CD4-positive, alpha-beta T cell treated with Interleukin-12 subunit alpha and Interleukin-12 subunit beta, for 1 hour (primary cell): ENCODE results near the gene OR56A1.
"Not testable (repeated sequence)": the region's sequence is repeated elsewhere in the genome, so short reads cannot be mapped to it uniquely, and the experiment has no call there.

Source experiments
- DNase-seq: peaks from one replicate; pipeline ENCODE4 v3.0.0-alpha.2; 2020

Gene OR56A1

GRCh38 chr11:6030708-6031405 lies at the start of gene OR56A1:
TSS of gene OR56A1 (minus strand) at chr11:6030758. CDS start at chr11:6027692, 3,066 bp downstream.
- no peak for DNase-seq

DNA sequence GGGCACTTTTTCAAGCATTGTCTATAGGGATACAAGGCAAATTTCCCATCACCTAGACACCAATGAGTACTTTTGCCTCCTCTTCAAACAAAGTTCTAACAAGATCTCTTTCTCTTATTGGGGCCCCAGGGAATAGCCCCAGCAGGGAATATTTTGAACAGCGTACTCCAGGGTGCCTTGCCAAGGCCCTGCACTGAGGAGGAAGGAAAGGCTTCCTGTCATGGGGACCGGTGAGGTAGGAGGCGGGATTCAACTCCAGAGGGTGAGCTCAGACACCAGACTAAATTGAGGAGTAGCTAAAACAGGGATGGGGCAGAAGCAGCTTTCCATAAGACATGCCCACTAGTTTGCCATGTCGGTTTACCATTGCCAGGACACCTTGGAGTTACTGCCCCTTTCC lies 48.9 kb upstream of the OR56A1 start:
- DNase-seq = no peak

- DNase-seq = no peak
These were observed 47.2 kb upstream of the OR56A1 start for GRCh38 chr11:6077723-6078122.

DNA sequence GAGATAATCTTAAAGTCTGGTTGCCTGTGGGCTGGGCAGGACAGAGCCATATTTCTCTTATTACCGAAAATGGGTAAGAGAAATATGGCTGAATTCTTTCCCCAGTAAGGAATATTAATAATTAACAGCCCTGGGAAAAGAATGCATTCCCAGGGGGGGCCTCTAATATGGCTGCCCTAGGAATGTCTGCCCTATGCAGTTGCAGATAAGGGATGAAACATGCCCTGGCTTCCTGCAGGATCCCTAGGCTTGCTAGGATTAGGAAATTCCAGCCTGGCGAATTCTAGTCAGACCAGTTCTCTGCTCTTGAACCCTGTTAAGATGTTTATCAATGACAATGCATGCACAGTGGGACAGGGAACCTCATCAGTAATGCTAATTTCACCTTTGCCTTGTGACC lies 45.9 kb upstream of the OR56A1 start:
- DNase-seq = not testable (repeated sequence)

GRCh38 chr11:6067502-6067901 lies 36.9 kb upstream of the OR56A1 start:
- no peak for DNase-seq

DNA sequence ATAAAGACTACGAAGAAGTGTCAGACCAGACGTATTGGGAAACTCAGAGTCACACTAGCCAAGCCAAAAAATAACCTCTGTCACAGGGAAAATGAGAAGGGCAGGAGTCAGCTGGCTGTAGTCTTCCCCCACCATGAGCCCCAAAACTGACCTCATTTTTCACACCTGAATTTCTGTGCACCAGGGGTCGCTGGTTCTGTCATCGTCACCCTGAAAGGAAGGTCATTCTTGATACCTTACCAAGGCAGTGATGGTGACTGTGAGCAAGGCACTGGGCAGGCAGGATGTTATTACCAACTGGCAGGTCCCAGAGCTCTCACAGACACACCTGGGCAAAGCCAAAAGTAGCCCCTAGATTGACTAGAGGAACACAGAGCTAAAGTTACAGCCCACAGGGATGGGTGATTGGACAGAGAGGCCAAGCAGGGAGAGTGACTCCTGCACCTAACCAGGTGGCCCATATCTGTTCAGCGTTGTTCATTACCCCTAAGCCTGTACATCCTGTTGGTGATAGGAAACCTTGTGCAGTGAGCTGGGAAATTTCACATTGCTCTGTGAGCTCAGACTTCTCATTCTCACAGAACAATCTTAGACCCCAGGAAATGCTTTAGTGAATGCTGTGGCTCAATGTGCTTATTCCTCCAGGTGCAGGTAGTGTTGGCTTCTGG lies 32.3 kb upstream of the OR56A1 start:
- no peak for DNase-seq

- no peak for DNase-seq
These were observed 30.9 kb upstream of the OR56A1 start for GRCh38 chr11:6061475-6061874.

- DNase-seq = no peak
These were observed 26.9 kb upstream of the OR56A1 start for GRCh38 chr11:6057452-6057851.

GRCh38 chr11:6055569-6055968 lies 25.0 kb upstream of the OR56A1 start:
- no peak for DNase-seq

DNA sequence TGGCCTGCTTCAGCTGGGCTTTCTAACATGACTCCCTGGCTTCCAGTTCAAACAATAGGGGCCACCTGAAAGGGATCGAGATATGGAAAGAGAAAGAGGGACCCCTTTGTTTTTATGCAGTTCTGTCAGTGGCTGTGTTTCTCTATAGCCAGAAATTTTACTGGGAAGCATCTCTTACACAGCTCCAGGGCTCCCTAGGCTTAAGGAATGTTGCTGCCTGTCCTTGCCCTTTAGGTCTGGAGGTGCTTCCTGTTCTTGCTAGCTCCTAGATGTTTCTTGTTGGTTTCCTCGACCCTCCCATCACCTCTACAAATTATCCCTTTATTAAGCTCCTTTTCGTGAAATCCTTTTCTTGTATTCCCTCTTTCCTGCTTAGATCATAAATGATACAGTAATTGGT lies 21.8 kb upstream of the OR56A1 start:
- DNase-seq = no peak

- no peak for DNase-seq
These were observed 10.3 kb upstream of the OR56A1 start for GRCh38 chr11:6040874-6041273.

DNA sequence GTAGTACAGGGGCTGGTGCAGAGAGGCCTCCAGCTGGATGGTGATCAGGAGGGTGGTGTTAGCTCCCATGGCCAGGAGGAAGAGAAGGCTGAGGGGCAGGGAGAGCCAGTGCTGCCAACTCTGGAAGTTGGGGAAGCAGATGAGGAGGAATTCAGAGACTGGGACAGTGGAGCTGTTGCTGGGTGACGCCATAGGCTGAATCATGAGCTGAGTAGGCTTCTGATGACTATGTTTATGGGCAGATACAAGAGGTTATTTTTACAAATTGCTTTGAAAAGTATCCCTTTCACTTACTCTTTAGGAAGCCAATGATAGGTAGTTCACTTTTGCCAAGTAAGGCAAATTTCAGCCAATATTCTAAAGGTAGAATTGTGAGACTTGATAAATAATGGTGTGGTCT lies 3.1 kb downstream of the OR56A1 start:
- DNase-seq = no peak

DNA sequence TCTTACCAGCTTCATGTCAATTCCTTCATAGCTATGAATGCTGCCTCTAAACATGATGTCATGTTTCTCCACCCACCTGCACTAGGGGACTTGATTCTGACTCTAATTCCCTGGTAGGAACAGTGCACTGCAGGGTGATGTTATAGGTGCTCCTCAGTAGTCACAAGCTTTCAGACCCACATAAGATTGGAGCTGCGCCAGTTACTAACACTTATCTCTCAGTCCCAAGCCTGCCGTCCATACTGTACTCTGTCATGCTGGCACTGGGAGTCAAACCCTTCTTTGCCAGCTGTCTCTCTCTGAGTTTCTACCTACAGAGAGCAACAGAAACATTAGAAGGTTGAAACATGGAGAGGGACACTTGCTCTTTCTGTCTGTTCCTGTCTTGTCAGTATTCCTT lies 5.5 kb downstream of the OR56A1 start:
- no peak for DNase-seq

DNA sequence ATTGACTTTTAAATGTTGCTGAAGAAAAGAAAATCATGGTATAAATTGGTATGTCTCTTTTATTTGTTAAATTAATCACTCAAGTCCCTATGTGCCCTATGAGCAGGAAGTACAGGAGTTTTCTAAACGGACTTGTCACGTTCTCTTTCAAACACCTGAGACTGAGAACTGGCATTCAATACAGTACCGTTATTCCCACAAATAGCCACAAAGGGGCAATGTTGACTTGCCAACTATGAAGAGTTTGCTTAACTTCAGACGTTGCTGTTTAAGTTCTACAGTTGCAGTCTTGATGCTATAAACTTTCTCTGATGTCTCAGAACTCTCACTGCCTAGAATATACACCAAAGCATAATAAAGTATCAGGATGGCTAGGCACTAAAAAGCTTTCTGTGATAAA lies 7.6 kb downstream of the OR56A1 start:
- DNase-seq = peak; percentile 53

DNA sequence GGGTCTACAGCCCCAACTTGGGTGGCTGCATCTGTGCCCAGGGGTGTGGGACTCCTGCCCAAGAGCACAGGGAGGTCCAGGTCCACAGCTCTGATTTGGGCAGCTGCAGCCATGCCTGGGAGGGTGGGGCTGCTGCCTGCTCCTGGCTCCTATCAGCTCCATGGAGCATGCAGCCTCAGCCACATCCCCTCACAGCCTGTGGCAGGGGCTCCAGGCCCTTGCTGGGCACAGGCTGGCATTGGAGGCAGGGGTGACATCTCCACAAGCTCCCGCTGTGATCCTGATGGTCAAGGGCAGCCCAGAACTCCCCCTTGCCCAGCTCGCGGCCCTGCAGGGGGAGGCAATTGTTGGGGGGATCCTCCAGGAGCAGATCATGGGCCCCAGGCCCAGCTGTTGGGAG lies 17.5 kb downstream of the OR56A1 start:
- DNase-seq = no peak

- no peak for DNase-seq
These were observed 18.4 kb downstream of the OR56A1 start for GRCh38 chr11:6012035-6012668.

GRCh38 chr11:6006846-6007245 lies 23.7 kb downstream of the OR56A1 start, which contains the start of gene OR56A4:
TSS of gene OR56A4 (minus strand) at chr11:6006946. CDS start at chr11:6002992, 3,954 bp downstream.
- DNase-seq = no peak

DNA sequence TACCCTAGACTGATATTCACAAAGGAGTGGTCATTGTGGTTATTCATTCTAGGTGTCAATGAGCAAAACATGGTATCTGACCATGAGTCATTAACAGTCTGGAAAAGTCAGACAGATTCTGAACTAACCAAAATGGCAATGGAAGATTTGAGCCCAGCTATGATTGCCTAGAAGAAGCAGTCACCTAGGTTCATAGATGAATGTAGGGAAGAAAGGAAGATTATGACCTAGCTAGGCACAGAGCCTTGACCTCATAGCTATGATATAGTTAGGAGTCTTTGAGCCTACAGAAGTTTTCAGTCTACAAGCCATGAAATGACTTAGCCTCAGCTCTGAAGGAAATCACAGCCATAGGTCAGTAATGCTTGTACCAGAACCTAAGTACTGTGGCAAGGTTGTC lies 24.2 kb downstream of the OR56A1 start:
- DNase-seq = no peak

DNA sequence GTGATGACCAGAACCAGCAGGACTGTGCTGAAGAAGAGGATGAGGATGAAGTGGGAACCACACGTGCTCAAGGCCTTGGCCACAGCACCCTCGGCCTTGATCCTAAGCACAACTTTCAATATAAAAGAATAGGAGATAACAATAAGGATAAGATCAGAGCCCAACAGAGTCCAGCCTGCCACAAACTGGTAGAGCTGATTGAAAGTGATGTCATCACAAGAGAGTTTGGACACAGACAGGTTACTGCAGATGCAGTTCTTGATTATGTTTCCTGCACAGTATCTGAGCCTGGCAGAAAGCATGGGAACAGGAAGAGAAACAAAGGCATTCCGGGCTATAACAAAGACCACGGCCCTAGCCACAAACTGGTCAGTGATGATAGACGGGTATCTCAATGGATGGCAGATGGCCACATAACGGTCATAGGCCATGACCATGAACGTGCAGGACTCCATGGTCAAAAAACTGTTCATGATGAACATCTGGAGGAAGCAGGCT lies 28.3 kb downstream of the OR56A1 start:
- DNase-seq = no peak

DNA sequence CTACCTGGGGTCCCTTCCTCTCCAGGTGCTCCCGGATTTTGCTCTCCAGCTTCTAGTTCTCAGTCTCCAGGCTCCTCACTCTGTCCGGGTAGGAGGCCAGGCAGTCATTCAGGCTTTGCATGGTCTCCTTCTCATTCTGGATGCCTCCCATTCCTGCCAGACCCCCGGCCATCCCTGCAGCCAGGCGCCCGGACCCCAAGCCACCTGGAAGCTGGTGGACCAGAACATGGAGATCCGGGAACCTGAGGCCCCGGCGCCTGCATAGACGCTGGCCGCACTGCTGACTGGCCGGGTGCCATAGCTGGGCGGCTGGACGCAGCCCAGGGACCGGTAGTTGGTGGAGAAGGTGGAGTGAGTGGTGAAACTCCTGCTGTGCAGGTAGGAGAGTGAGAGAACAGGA lies 35.8 kb downstream of the OR56A1 start:
- no peak for DNase-seq

- DNase-seq = no peak
These were observed 37.8 kb downstream of the OR56A1 start for GRCh38 chr11:5992604-5993251.

GRCh38 chr11:5992150-5992549 lies 38.4 kb downstream of the OR56A1 start:
- DNase-seq = no peak

- DNase-seq = no peak
These were observed 41.4 kb downstream of the OR56A1 start for GRCh38 chr11:5989203-5989602.

- DNase-seq = no peak
These were observed 43.7 kb downstream of the OR56A1 start, which contains the start of gene OR52L1 for GRCh38 chr11:5986885-5987284. TSS of gene OR52L1 (minus strand) at chr11:5986985. CDS start at chr11:5986930, 55 bp downstream.
